ENCODE measurements around the gene KIRREL1. TPM values are rescaled to one million over a fixed set of nuclear protein-coding genes. Genes with fewer than 3 reads are reported as not detected.

Gene KIRREL1
- total RNA-seq, 1 donor: 120 TPM

- H3K4me3 ChIP-seq (ENCODE audit: low read depth, low read length): no peak overlapping the region
- TF ChIP-seq CTCF (IDR thresholded peaks at IDR 0.05; ENCODE audit: insufficient read depth, low read depth, low read length): no peak
- DNase-seq (ENCODE audit: low read depth): peak; percentile 50
These were observed 24.5 kb upstream of the KIRREL1 start for GRCh38 chr1:157968946-157969345.

GRCh38 chr1:157969697-157970485 lies 23.6 kb upstream of the KIRREL1 start:
- peak; percentile 90 for TF ChIP-seq CTCF (IDR thresholded peaks at IDR 0.05; ENCODE audit: insufficient read depth, low read depth, low read length)
- DNase-seq (ENCODE audit: low read depth): peak; percentile 78
- H3K4me3 ChIP-seq (ENCODE audit: low read depth, low read length): no peak overlapping the region

GRCh38 chr1:157971769-157972168 lies 21.7 kb upstream of the KIRREL1 start:
- H3K4me3 ChIP-seq (ENCODE audit: low read depth, low read length): no peak overlapping the region
- TF ChIP-seq CTCF (IDR thresholded peaks at IDR 0.05; ENCODE audit: insufficient read depth, low read depth, low read length): no peak
- DNase-seq (ENCODE audit: low read depth): no peak

GRCh38 chr1:157975228-157975950 lies 18.1 kb upstream of the KIRREL1 start:
- no peak for TF ChIP-seq CTCF (IDR thresholded peaks at IDR 0.05; ENCODE audit: insufficient read depth, low read depth, low read length)
- H3K4me3 ChIP-seq (ENCODE audit: low read depth, low read length): no peak overlapping the region
- no peak for DNase-seq (ENCODE audit: low read depth)

- no peak overlapping the region for H3K4me3 ChIP-seq (ENCODE audit: low read depth, low read length)
- no peak for DNase-seq (ENCODE audit: low read depth)
- no peak for TF ChIP-seq CTCF (IDR thresholded peaks at IDR 0.05; ENCODE audit: insufficient read depth, low read depth, low read length)
These were observed 16.6 kb upstream of the KIRREL1 start for GRCh38 chr1:157976888-157977287.

- peak; percentile 21 for TF ChIP-seq CTCF (IDR thresholded peaks at IDR 0.05; ENCODE audit: insufficient read depth, low read depth, low read length)
- DNase-seq (ENCODE audit: low read depth): no peak
- H3K4me3 ChIP-seq (ENCODE audit: low read depth, low read length): no peak overlapping the region
These were observed 14.7 kb upstream of the KIRREL1 start for GRCh38 chr1:157978586-157979403.

All from fibroblast of villous mesenchyme (primary cell).